Measurements from ENCODE around the gene RRP15. TPM values are rescaled to one million over a fixed set of nuclear protein-coding genes. Genes with fewer than 3 reads are reported as not detected.

Gene RRP15
- total and polyA plus RNA-seq, 2 experiments from 2014 or later, result 5.4 to 25.5 TPM

GRCh38 chr1:218328769-218329168 lies 43.7 kb downstream of the RRP15 start:
- Histone ChIP-seq H3K27ac (no peak overlapping the region), H4K20me1 (ENCODE audit: insufficient read depth) (no peaks in the 10 kb centered on the region), H3K4me3 (no peak overlapping the region), H3K27me3 (replicated peaks; ENCODE audit: insufficient read depth) (no peaks in the 10 kb centered on the region), H3K9ac (no peak overlapping the region), H3K9me2 (ENCODE audit: insufficient read depth) (no peaks in the 10 kb centered on the region), H3K9me3 (ENCODE audit: low read depth) (no peaks in the 10 kb centered on the region), H3K4me1 (ENCODE audit: insufficient read depth) (peaks cover 5% of the 10 kb centered on the region; the same call in 1 of the 2 replicates), H3F3A (ENCODE audit: insufficient read depth) (no peaks in the 10 kb centered on the region; the same call in 1 of the 2 replicates), H3K79me2 (ENCODE audit: insufficient read depth) (no peaks in the 10 kb centered on the region), H3K36me3 (ENCODE audit: low read depth) (no peaks in the 10 kb centered on the region), H3K4me2 (ENCODE audit: unreplicated experiment) (no peak overlapping the region), H2AFZ (no peak overlapping the region)
- in situ Hi-C loops (cut with MboI), result loop anchor here (10.0 to 25.0 kb wide), 5 partner anchors 734 to 1484 kb away; no protein-coding TSS in a partner anchor
- DNase-seq, result no peak
- no peak for TF ChIP-seq EZH2phosphoT487 (IDR thresholded peaks at IDR 0.05; ENCODE audit: insufficient read depth, low read depth)
- TF ChIP-seq EZH2 (IDR thresholded peaks at IDR 0.05; ENCODE audit: insufficient read depth, poor library complexity, severe bottlenecking), result no peak
- 86 to 94% methylated on average over 3 of the region's 3 CpGs for WGBS, 2 experiments (ENCODE audit: low coverage in 1 of 2, low lambda C conversion rate in 2 of 2, missing lambda C conversion rate in 2 of 2)

DNA sequence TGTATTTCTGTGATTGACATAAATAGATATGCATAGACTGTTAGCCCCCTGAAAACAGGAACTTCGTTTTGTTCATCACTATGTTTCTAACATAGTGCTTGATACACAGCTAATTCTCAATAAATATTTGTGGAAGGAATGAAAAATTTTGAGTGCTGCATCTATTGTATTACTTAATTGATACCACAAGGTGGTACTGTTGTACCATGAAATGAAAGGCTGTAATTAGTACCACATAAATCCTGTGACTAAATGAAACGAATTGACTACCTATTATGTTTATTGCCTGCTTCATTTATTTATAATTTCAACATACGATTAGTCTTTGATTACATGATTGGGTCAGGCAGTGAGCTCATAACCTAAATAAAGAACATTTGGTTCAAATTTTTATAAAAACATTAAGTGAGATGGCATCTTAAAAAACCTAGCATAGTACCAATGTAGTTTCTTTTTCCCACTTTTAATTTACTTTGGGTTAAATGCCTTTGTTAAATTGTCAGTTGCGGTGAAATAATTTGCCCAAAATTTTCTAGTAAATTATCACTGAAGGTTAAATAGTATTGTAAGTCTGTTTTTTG lies 45.0 kb downstream of the RRP15 start:
- H3K27me3 ChIP-seq (replicated peaks; ENCODE audit: insufficient read depth), result no peaks in the 10 kb centered on the region
- H3K4me2 ChIP-seq (ENCODE audit: unreplicated experiment), result no peak overlapping the region
- in situ Hi-C loops (cut with MboI), result loop anchor here (25.0 kb wide), 4 partner anchors 732 to 1482 kb away; no protein-coding TSS in a partner anchor
- no peaks in the 10 kb centered on the region; the same call in 1 of the 2 replicates for H3F3A ChIP-seq (ENCODE audit: insufficient read depth)
- TF ChIP-seq EZH2 (IDR thresholded peaks at IDR 0.05; ENCODE audit: insufficient read depth, poor library complexity, severe bottlenecking) (no peak), EZH2phosphoT487 (IDR thresholded peaks at IDR 0.05; ENCODE audit: insufficient read depth, low read depth) (no peak)
- no peak overlapping the region for H3K9ac ChIP-seq
- H3K9me2 ChIP-seq (ENCODE audit: insufficient read depth), result no peaks in the 10 kb centered on the region
- DNase-seq, result peak; percentile 55
- H3K79me2 ChIP-seq (ENCODE audit: insufficient read depth), result no peaks in the 10 kb centered on the region
- 14 to 16% methylated on average over 4 of the region's 4 CpGs for WGBS, 2 experiments (ENCODE audit: low coverage in 1 of 2, low lambda C conversion rate in 2 of 2, missing lambda C conversion rate in 2 of 2)
- H3K4me3 ChIP-seq, result no peak overlapping the region
- H3K4me1 ChIP-seq (ENCODE audit: insufficient read depth), result peaks cover 5% of the 10 kb centered on the region; the same call in 1 of the 2 replicates
- H4K20me1 ChIP-seq (ENCODE audit: insufficient read depth), result no peaks in the 10 kb centered on the region
- no peak overlapping the region for H2AFZ ChIP-seq
- no peak overlapping the region for H3K27ac ChIP-seq
- H3K9me3 ChIP-seq (ENCODE audit: low read depth), result no peaks in the 10 kb centered on the region
- H3K36me3 ChIP-seq (ENCODE audit: low read depth), result no peaks in the 10 kb centered on the region

GRCh38 chr1:218332416-218332815 lies 47.3 kb downstream of the RRP15 start:
- no peaks in the 10 kb centered on the region for H4K20me1 ChIP-seq (ENCODE audit: insufficient read depth)
- H3K79me2 ChIP-seq (ENCODE audit: insufficient read depth), result no peaks in the 10 kb centered on the region
- H3K9ac ChIP-seq, result no peak overlapping the region
- H3K27me3 ChIP-seq (replicated peaks; ENCODE audit: insufficient read depth), result no peaks in the 10 kb centered on the region
- H3K36me3 ChIP-seq (ENCODE audit: low read depth), result no peaks in the 10 kb centered on the region
- peaks cover 11% of the 10 kb centered on the region; the same call in 1 of the 2 replicates for H3K4me1 ChIP-seq (ENCODE audit: insufficient read depth)
- H3K4me3 ChIP-seq, result no peak overlapping the region
- TF ChIP-seq EZH2 (IDR thresholded peaks at IDR 0.05; ENCODE audit: insufficient read depth, poor library complexity, severe bottlenecking) (no peak), EZH2phosphoT487 (IDR thresholded peaks at IDR 0.05; ENCODE audit: insufficient read depth, low read depth) (no peak)
- no peak overlapping the region for H3K27ac ChIP-seq
- no peaks in the 10 kb centered on the region for H3K9me3 ChIP-seq (ENCODE audit: low read depth)
- H2AFZ ChIP-seq, result no peak overlapping the region
- DNase-seq, result no peak
- no peaks in the 10 kb centered on the region; the same call in 1 of the 2 replicates for H3F3A ChIP-seq (ENCODE audit: insufficient read depth)
- in situ Hi-C loops (cut with MboI), result loop anchor here (25.0 kb wide), 4 partner anchors 730 to 1480 kb away; no protein-coding TSS in a partner anchor
- no peaks in the 10 kb centered on the region for H3K9me2 ChIP-seq (ENCODE audit: insufficient read depth)
- H3K4me2 ChIP-seq (ENCODE audit: unreplicated experiment), result no peak overlapping the region

GRCh38 chr1:218336328-218336727 lies 51.2 kb downstream of the RRP15 start:
- H2AFZ ChIP-seq, result no peak overlapping the region
- no peaks in the 10 kb centered on the region for H3K79me2 ChIP-seq (ENCODE audit: insufficient read depth)
- H3K4me1 ChIP-seq (ENCODE audit: insufficient read depth), result peaks cover 11% of the 10 kb centered on the region; the same call in 1 of the 2 replicates
- no peaks in the 10 kb centered on the region for H3K36me3 ChIP-seq (ENCODE audit: low read depth)
- peak; percentile 33 for DNase-seq
- 54 to 65% methylated on average over 2 of the region's 2 CpGs for WGBS, 2 experiments (ENCODE audit: low coverage in 1 of 2, low lambda C conversion rate in 2 of 2, missing lambda C conversion rate in 2 of 2)
- TF ChIP-seq EZH2phosphoT487 (IDR thresholded peaks at IDR 0.05; ENCODE audit: insufficient read depth, low read depth) (no peak), EZH2 (IDR thresholded peaks at IDR 0.05; ENCODE audit: insufficient read depth, poor library complexity, severe bottlenecking) (no peak)
- no peaks in the 10 kb centered on the region for H4K20me1 ChIP-seq (ENCODE audit: insufficient read depth)
- H3K4me2 ChIP-seq (ENCODE audit: unreplicated experiment), result no peak overlapping the region
- no peaks in the 10 kb centered on the region for H3F3A ChIP-seq (ENCODE audit: insufficient read depth)
- H3K9me3 ChIP-seq (ENCODE audit: low read depth), result no peaks in the 10 kb centered on the region
- H3K9me2 ChIP-seq (ENCODE audit: insufficient read depth), result no peaks in the 10 kb centered on the region
- no peak overlapping the region for H3K4me3 ChIP-seq
- H3K27me3 ChIP-seq (replicated peaks; ENCODE audit: insufficient read depth), result no peaks in the 10 kb centered on the region
- H3K9ac ChIP-seq, result no peak overlapping the region
- in situ Hi-C loops (cut with MboI), result loop anchor here (25.0 kb wide), 4 partner anchors 726 to 1476 kb away; no protein-coding TSS in a partner anchor
- no peak overlapping the region for H3K27ac ChIP-seq

All from GM23248 (cell line).